K562 (cell line): Measurements from ENCODE around the gene IGFBP4. TPM values are rescaled to one million over a fixed set of nuclear protein-coding genes. Genes with fewer than 3 reads are reported as not detected.

ENCODE experiments used
- ATAC-seq: fragments of 200-7000 bp; cut with Tn5 transposase; 3 replicates; pipeline ENCODE4 v1.9.1; 2020; ENCODE audit warnings: moderate library complexity
- BruUV-seq: library from RNA; stranded (reverse); fragments of 400-500 nt; replicated peaks from 2 replicates; lab custom pipeline; 2021; lab: Mats Ljungman, UMichigan
- CTCF ChIA-PET: fragments of 300-600 bp; formaldehyde crosslinking; extraction: SDS; loops from one replicate; lab custom pipeline; 2021; ENCODE audit warnings: low intra/inter-chr PET ratio; lab: Yijun Ruan, JAX
- POLR2A ChIA-PET: fragments of 300-600, 350-650 bp; sonication (Branson Sonifier 250); formaldehyde crosslinking; extraction: SDS; loops from one replicate; lab custom pipeline; 2021; ENCODE audit warnings: antibody characterized with exemption, inconsistent platforms; lab: Yijun Ruan, JAX
- DNase-seq, 4 experiments: peaks; one replicate each; pipeline versions ENCODE4 v3.0.0 to v3.0.0-alpha.2; 2011 to 2018; ENCODE audit warnings: low spot score in 3 of 4, mixed read lengths in 3 of 4; ENCODE audit errors: extremely low read depth in 1 of 4
- FAIRE-seq: peaks from 2 replicates; lab custom pipeline; 2011; peaks lifted over from hg19 to GRCh38; lab: Jason Lieb, UNC
- H2AFZ ChIP-seq: 2 replicates; pipeline ENCODE4 v1.6.0; 2011; ENCODE audit warnings: low read depth, low read length, control low read depth, inconsistent platforms
- H3K27ac ChIP-seq: fragments of 200-600 bp; 3 replicates; pipeline ENCODE4 v1.8.0; 2011; ENCODE audit warnings: low read depth, mild to moderate bottlenecking, control low read depth, inconsistent platforms, low read length, moderate library complexity, mixed read lengths; ENCODE audit errors: extremely low read depth
- H3K27me3 ChIP-seq, 2 experiments: fragments of 300-600 bp in 1 of 2; 2 replicates in 1 of 2; 3 replicates in 1 of 2; pipeline versions ENCODE4 v1.6.0 to v1.8.0; 2011; ENCODE audit warnings: inconsistent platforms in 2 of 2, low read length in 2 of 2, mild to moderate bottlenecking in 1 of 2, mixed read lengths in 1 of 2, moderate library complexity in 1 of 2; ENCODE audit not compliant: control insufficient read depth in 2 of 2, insufficient read depth in 2 of 2
- H3K36me3 ChIP-seq: fragments of 300-600 bp; 3 replicates; pipeline ENCODE4 v1.8.0; 2011; ENCODE audit warnings: mild to moderate bottlenecking, low read length, inconsistent platforms; ENCODE audit not compliant: control insufficient read depth, insufficient read depth
- H3K4me1 ChIP-seq, 2 experiments: fragments of 200-600 bp in 1 of 2; replicated peaks in 1 of 2; 2 replicates in 1 of 2; 3 replicates in 1 of 2; pipeline versions ENCODE4 v1.5.1 to v1.8.0; 2011; ENCODE audit warnings: inconsistent platforms in 2 of 2, low read length in 2 of 2, mild to moderate bottlenecking in 1 of 2, mixed read lengths in 1 of 2, moderate library complexity in 1 of 2; ENCODE audit not compliant: control insufficient read depth in 2 of 2, insufficient read depth in 2 of 2
- H3K4me2 ChIP-seq: 2 replicates; pipeline ENCODE4 v1.6.1; 2011; ENCODE audit warnings: low read length, control low read depth, inconsistent platforms, mixed read lengths; ENCODE audit not compliant: insufficient read depth
- H3K4me3 ChIP-seq: fragments of 200-600 bp; sonication (generic), shearing (Covaris generic); 2 replicates; pipeline ENCODE4 v1.5.1; 2016; ENCODE audit warnings: control low read depth, inconsistent platforms
- H3K79me2 ChIP-seq: fragments of 200-600 bp; 3 replicates; pipeline ENCODE4 v1.8.0; 2011; ENCODE audit warnings: low read length, inconsistent platforms; ENCODE audit not compliant: control insufficient read depth, insufficient read depth
- H3K9ac ChIP-seq, 2 experiments: 2 replicates each; pipeline versions ENCODE4 v1.6.0 to v1.6.1; 2011; ENCODE audit warnings: low read depth in 2 of 2, low read length in 2 of 2, control low read depth in 1 of 2, inconsistent platforms in 1 of 2, mild to moderate bottlenecking in 1 of 2, mixed read lengths in 1 of 2; ENCODE audit not compliant: insufficient read depth in 1 of 2
- H3K9me1 ChIP-seq: one replicate; pipeline ENCODE4 v1.6.0; 2011; ENCODE audit warnings: inconsistent platforms, mild to moderate bottlenecking, low read length, moderate library complexity; ENCODE audit not compliant: control insufficient read depth, insufficient read depth
- H3K9me3 ChIP-seq: replicated peaks from 2 replicates; pipeline ENCODE4 v1.5.1; 2011; ENCODE audit warnings: low read depth, low read length, inconsistent platforms; ENCODE audit not compliant: control insufficient read depth, insufficient read depth
- H4K20me1 ChIP-seq: replicated peaks from 2 replicates; pipeline ENCODE4 v1.6.1; 2011; ENCODE audit warnings: low read length, inconsistent platforms, mixed read lengths; ENCODE audit not compliant: control insufficient read depth, insufficient read depth
- CBFA2T3 ChIP-seq: fragments of 450-650 bp; IDR thresholded peaks from 2 replicates; pipeline ENCODE4 v1.6.1; 2017
- FOXM1 ChIP-seq, 2 experiments: fragments of 450-650 bp in 1 of 2; sonication (generic) in 1 of 2; formaldehyde crosslinking in 1 of 2; IDR thresholded peaks; 2 replicates each; pipeline versions ENCODE4 v1.6.1 to v1.9.0; 2017 to 2022; ENCODE audit warnings: low read depth in 2 of 2, mild to moderate bottlenecking in 2 of 2, missing genetic modification reagents in 1 of 2, moderate library complexity in 1 of 2
- KDM1A ChIP-seq, 2 experiments: fragments of 450-650 bp; IDR thresholded peaks; 2 replicates each; pipeline ENCODE4 v1.6.1; 2016; ENCODE audit warnings: mild to moderate bottlenecking in 2 of 2
- MIER1 ChIP-seq: fragments of 450-650 bp; IDR thresholded peaks from 2 replicates; pipeline ENCODE4 v1.6.1; 2016; ENCODE audit warnings: antibody characterized with exemption, mild to moderate bottlenecking, low read depth
- WGBS: fragments of 100-300 bp; shearing (Covaris generic); methylation state at CpG from one replicate; pipeline ENCODE4 v1.1.6; 2016; ENCODE audit warnings: low coverage, mixed read lengths; ENCODE audit not compliant: insufficient coverage; ENCODE audit errors: missing lambda C conversion rate; 5-methylcytosine and 5-hydroxymethylcytosine counted together
- in situ Hi-C: fragments of 300-500 bp; cut with MboI; formaldehyde crosslinking; loops from 4 replicates; pipeline ENCODE4 v1.15.0; 2018; ENCODE audit warnings: inconsistent platforms, mixed read lengths
- intact Hi-C: fragments of 100-400 bp; cut with micrococcal nuclease; formaldehyde crosslinking; loops from 2 replicates; pipeline ENCODE4 v1.14.2; 2022
- polyA plus RNA-seq, 8 experiments: library from polyadenylated mRNA; depleted of rRNA in 4 of 8; stranded (reverse) in 5 of 8; unstranded in 3 of 8; fragments of >200 nt; fragmentation: Nextera tagmentation in 2 of 8; fragmentation: Illumina TruSeq in 1 of 8; extraction: Ambion mirVana in 2 of 8; extraction: Trizol in 1 of 8; gene quantifications; 2 replicates each; pipeline versions ENCODE4 v1.2.1 to v1.2.3, GENCODE V29; 2011 to 2014; ENCODE audit warnings: inconsistent platforms in 1 of 8, missing spikeins in 1 of 8
- total RNA-seq, 7 experiments: library from RNA; depleted of rRNA in 6 of 7; stranded (reverse); fragments of >200 nt in 6 of 7; fragmentation: Illumina TruSeq in 2 of 7; extraction: Trizol in 2 of 7; gene quantifications; 2 replicates each; pipeline versions ENCODE4 v1.2.1 to v1.2.3, GENCODE V29; 2011 to 2021; ENCODE audit warnings: low replicate concordance in 1 of 7
- TF ChIP-seq, protein P1 (sequence below): fragments of 250-450 bp; sonication (Bioruptor Pico); IDR thresholded peaks from 2 replicates; pipeline ENCODE4 v1.4.0; 2020; ENCODE audit warnings: mild to moderate bottlenecking

IGFBP4 gene
- total and polyA plus RNA-seq, 9 of the 15 experiments (the other 6 are each of a cell fraction or from before 2014, with no cell fraction given), result 8.8 to 99.8 (median 18.6) TPM

DNA sequence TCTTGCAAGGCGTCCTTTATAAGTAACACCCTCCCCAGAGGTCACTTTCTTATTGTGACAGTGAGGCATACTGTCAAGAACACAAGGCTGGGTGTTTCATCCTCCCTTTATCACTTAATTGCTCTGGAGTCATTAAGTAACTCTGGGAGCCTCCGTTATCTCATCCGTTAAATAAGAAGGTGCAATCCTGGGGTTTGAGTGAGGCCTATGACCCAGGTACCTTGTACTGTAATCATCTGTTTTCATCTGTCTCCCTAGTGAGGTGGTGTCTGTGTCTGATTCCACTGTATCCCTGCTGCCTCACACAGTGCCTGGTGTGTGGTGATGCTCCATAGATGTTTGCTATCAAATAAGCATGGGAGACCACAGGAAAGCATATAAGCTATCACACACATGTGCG, 40.4 kb downstream of the IGFBP4 start:
- no peaks in the 10 kb centered on the region for H3K9me1 ChIP-seq
- H3K4me2 ChIP-seq, result no peak overlapping the region
- no peaks in the 10 kb centered on the region for H3K9me3 ChIP-seq
- H2AFZ ChIP-seq, result no peak overlapping the region
- CTCF ChIA-PET, result no interaction called here
- H3K36me3 ChIP-seq, result no peaks in the 10 kb centered on the region
- POLR2A ChIA-PET, result interaction anchor here (0.9 kb wide), 1 partner anchor 19 kb away, joined by 3 read pairs; no protein-coding TSS in a partner anchor
- H3K27ac ChIP-seq, result no peak overlapping the region
- H3K27me3 ChIP-seq, result no peaks in the 10 kb centered on the region
- BruUV-seq, result no TSS peak
- peaks cover 29 to 34% of the 10 kb centered on the region in 2 experiments for H3K4me1 ChIP-seq
- no peak overlapping the region for H3K4me3 ChIP-seq
- intact Hi-C loops (no loop called here), in situ Hi-C loops (no loop called here)
- no peak for DNase-seq
- 45% methylated on average over 4 of the region's 4 CpGs for WGBS
- H3K79me2 ChIP-seq, result no peaks in the 10 kb centered on the region
- TF ChIP-seq CBFA2T3, result peak; percentile 14; the same call in 1 of the 2 replicates
- TF ChIP-seq, protein P1, sequence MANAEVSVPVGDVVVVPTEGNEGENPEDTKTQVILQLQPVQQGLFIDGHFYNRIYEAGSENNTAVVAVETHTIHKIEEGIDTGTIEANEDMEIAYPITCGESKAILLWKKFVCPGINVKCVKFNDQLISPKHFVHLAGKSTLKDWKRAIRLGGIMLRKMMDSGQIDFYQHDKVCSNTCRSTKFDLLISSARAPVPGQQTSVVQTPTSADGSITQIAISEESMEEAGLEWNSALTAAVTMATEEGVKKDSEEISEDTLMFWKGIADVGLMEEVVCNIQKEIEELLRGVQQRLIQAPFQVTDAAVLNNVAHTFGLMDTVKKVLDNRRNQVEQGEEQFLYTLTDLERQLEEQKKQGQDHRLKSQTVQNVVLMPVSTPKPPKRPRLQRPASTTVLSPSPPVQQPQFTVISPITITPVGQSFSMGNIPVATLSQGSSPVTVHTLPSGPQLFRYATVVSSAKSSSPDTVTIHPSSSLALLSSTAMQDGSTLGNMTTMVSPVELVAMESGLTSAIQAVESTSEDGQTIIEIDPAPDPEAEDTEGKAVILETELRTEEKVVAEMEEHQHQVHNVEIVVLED (CRISPR knock-in tag), result no peak
- ATAC-seq, result no peak
- H3K9ac ChIP-seq, result no peak overlapping the region
- H4K20me1 ChIP-seq, result no peaks in the 10 kb centered on the region
- FAIRE-seq, result peak; percentile 29

DNA sequence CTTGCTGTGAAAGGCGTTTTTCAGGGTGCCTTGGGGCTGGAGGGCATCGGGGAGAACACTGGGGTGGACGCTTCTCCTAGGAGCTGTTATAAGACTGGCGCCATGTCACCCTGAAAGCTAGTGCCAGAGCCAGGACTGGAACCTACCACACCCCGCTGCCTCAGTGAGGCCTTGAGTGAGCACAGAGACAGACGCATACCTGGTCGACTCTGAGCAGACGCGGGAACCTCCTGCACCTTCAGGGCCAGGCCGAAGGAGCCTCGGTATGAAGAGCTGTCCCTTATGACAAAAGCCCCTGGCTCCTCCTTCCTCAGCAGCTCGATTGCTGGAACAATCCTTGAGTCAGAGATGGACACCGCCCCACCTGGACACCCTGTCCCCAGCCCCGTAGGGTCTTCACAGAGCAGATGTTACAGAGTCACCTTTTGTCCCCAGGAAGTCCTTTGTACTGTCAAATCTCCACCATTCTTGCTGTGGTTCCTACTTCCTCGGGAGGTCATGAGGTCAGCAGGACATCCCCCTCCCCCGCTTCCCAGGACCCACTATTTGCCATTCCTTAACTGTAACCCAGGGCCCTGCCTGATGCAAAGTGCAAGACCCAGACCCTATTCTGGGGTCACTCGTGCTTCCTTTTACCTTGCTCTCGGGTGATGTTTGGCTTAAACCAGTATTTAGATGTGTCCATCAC, 41.2 kb downstream of the IGFBP4 start:
- Histone ChIP-seq H4K20me1 (no peaks in the 10 kb centered on the region), H3K36me3 (no peaks in the 10 kb centered on the region), H3K27ac (no peak overlapping the region; the same call in 2 of the 3 replicates), H3K4me2 (no peak overlapping the region), H3K9me1 (no peaks in the 10 kb centered on the region), H3K79me2 (no peaks in the 10 kb centered on the region), H3K4me3 (no peak overlapping the region), H2AFZ (no peak overlapping the region; the same call in 1 of the 2 replicates), H3K9me3 (no peaks in the 10 kb centered on the region), H3K9ac (peak overlapping the region in 1 of 2 experiments; percentile 10; a peak in 1 of 4 replicates), H3K4me1 (peaks cover 29 to 34% of the 10 kb centered on the region in 2 experiments), H3K27me3 (no peaks in the 10 kb centered on the region)
- no TSS peak for BruUV-seq
- ATAC-seq (no peak), FAIRE-seq (no peak), DNase-seq (no peak)
- CTCF ChIA-PET, result no interaction called here
- POLR2A ChIA-PET, result interaction anchor here (0.6 to 2.9 kb wide), 3 partner anchors 9 to 360 kb away, joined by 3 to 13 read pairs (median 3); no protein-coding TSS in a partner anchor
- TF ChIP-seq MIER1 (no peak), FOXM1 (IDR thresholded peaks at IDR 0.05; ENCODE audit: low read depth) (no peak), FOXM1 (CRISPR knock-in tag; IDR thresholded peaks at IDR 0.05; ENCODE audit: low read depth) (no peak), KDM1A (IDR thresholded peaks at IDR 0.05) (0 out of 4 replicates have a peak, but pooled peaks of 1 of the 2 experiments have one; percentile 15)
- intact Hi-C loops, result no loop called here
- in situ Hi-C loops, result no loop called here
- WGBS, result 58% methylated on average over 18 of the region's 18 CpGs
